SU-DHL-6 (cell line): Measurements from ENCODE around the gene TOR1A.
A peak's percentile ranks its signal among the peaks of the same experiment; 100 is the strongest.

Experiments used
- H2AFZ ChIP-seq: fragments of 200-600 bp; sonication (generic); 2 replicates; pipeline ENCODE4 v1.6.1; 2014; ENCODE audit warnings: low read depth, mild to moderate bottlenecking, moderate library complexity, mixed read lengths, antibody characterized with exemption, low read length; ENCODE audit not compliant: severe bottlenecking
- H3F3A ChIP-seq: fragments of 200-600 bp; shearing (Covaris generic); 2 replicates; pipeline ENCODE4 v1.6.0; 2016; ENCODE audit warnings: antibody characterized with exemption, mild to moderate bottlenecking; ENCODE audit not compliant: insufficient read depth
- H3K27ac ChIP-seq: fragments of 200-600 bp; sonication (generic); 2 replicates; pipeline ENCODE4 v1.5.1; 2016; ENCODE audit warnings: low read depth, mild to moderate bottlenecking, low read length, moderate library complexity, mixed read lengths
- H3K27me3 ChIP-seq: fragments of 200-600 bp; sonication (generic), shearing (Covaris generic); 2 replicates; pipeline ENCODE4 v1.6.0; 2014; ENCODE audit warnings: mild to moderate bottlenecking, low read length
- H3K36me3 ChIP-seq: fragments of 200-600 bp; sonication (generic); 2 replicates; pipeline ENCODE4 v1.6.1; 2014; ENCODE audit warnings: mild to moderate bottlenecking, low read length, mixed read lengths
- H3K4me2 ChIP-seq: fragments of 300-600, 200-600 bp; shearing (Covaris generic), sonication (generic); 2 replicates; pipeline ENCODE4 v1.6.0; 2014; ENCODE audit warnings: low read length, low read depth, mild to moderate bottlenecking; ENCODE audit not compliant: poor library complexity, severe bottlenecking
- H3K4me3 ChIP-seq: fragments of 200-600 bp; sonication (generic); 2 replicates; pipeline ENCODE4 v1.5.1; 2014; ENCODE audit warnings: antibody characterized with exemption, low read length, mild to moderate bottlenecking, mixed read lengths; ENCODE audit not compliant: insufficient read depth, poor library complexity, severe bottlenecking
- H3K79me2 ChIP-seq: fragments of 200-600 bp; sonication (generic); 2 replicates; pipeline ENCODE4 v1.6.1; 2014; ENCODE audit warnings: mild to moderate bottlenecking, low read length, moderate library complexity; ENCODE audit not compliant: insufficient read depth
- H3K9ac ChIP-seq: fragments of 200-600 bp; sonication (generic); 2 replicates; pipeline ENCODE4 v1.7.0; 2014; ENCODE audit warnings: mild to moderate bottlenecking, low read length
- H3K9me2 ChIP-seq: fragments of 200-600 bp; sonication (generic); replicated peaks from 2 replicates; pipeline ENCODE4 v1.6.1; 2014; ENCODE audit warnings: low read length; ENCODE audit not compliant: insufficient read depth
- H3K9me3 ChIP-seq: fragments of 200-600 bp; sonication (generic); 2 replicates; pipeline ENCODE4 v1.6.1; 2014; ENCODE audit warnings: low read length, mixed read lengths; ENCODE audit not compliant: insufficient read depth
- H4K20me1 ChIP-seq: fragments of 200-600 bp; sonication (generic); 2 replicates; pipeline ENCODE4 v1.6.1; 2014; ENCODE audit warnings: low read depth, mild to moderate bottlenecking, antibody characterized with exemption, low read length, moderate library complexity, mixed read lengths
- CTCF ChIP-seq: fragments of 200-600 bp; sonication (generic); IDR thresholded peaks from one replicate; pipeline ENCODE4 v1.5.1; 2017; ENCODE audit warnings: antibody characterized with exemption, mild to moderate bottlenecking, low read length, moderate library complexity; ENCODE audit not compliant: insufficient read depth, poor library complexity, severe bottlenecking
- EZH2phosphoT487 ChIP-seq: fragments of 200-600 bp; sonication (generic), shearing (Covaris generic); conservative IDR thresholded peaks from 2 replicates; pipeline ENCODE4 v1.6.1; 2018; ENCODE audit warnings: mild to moderate bottlenecking, antibody characterized with exemption, low read length, moderate library complexity, mixed read lengths

The TOR1A gene

GRCh38 chr9:129835860-129836223, 11.9 kb upstream of the TOR1A start:
- H3K9ac ChIP-seq = peak overlapping the region; percentile 75
- H3K9me3 ChIP-seq = no peaks in the 10 kb centered on the region
- H3K4me3 ChIP-seq = peak overlapping the region; percentile 86
- H3K9me2 ChIP-seq = no peaks in the 10 kb centered on the region
- TF ChIP-seq CTCF (no peak), EZH2phosphoT487 (no peak)
- H3K79me2 ChIP-seq = peaks cover 18% of the 10 kb centered on the region
- peak overlapping the region; percentile 30 for H2AFZ ChIP-seq
- no peaks in the 10 kb centered on the region for H4K20me1 ChIP-seq
- H3F3A ChIP-seq = no peaks in the 10 kb centered on the region
- no peaks in the 10 kb centered on the region for H3K27me3 ChIP-seq
- peaks cover 9% of the 10 kb centered on the region; the same call in 1 of the 2 replicates for H3K36me3 ChIP-seq
- H3K4me2 ChIP-seq = peak overlapping the region; percentile 95
- no peak overlapping the region for H3K27ac ChIP-seq

DNA sequence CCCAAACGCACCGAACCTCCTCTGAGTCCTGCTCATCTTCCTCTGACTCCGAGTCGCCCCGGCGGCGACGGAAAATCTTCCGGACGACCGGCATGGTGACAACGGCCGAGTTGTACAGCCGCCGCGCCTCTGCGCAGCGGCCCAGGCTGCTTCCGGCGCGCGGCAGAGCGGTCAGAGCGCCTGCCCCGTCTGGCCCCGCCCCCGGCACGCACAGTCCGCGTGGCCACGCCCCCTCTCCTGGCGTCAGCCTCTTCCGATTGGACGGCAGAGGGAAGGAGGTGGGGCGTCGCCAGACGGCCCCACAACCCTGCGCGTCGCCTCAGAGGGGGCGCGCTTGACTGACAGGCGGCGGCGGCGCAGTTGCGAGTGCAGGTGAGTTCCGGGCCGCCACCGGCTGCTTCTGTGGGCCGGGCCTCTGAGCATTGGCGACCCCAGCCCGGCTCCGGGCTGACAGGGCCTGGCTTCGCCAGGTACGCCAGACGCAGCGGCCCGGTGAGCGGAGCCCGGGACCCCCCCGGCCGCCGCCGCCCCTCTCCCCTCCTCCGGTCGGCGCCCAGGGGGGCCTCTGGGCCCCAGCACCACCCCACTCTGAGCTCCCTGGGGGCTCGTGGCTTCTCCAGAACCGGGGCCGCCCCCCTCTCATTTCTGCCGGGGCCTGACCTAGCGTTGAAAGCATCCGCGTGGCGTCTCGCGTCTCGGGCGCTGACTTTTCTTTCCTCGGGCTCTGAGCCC, 11.4 kb upstream of the TOR1A start, which contains the start of the genes C9orf78 and USP20:
C9orf78 (minus strand) TSS at position 148 of the 732 bp plus-strand sequence; CDS start at position 94, 54 bp downstream.
USP20 (plus strand) TSS at position 331 of the 732 bp plus-strand sequence. CDS start 17,098 bp downstream, outside the sequence.
- H3K79me2 ChIP-seq = peaks cover 18% of the 10 kb centered on the region
- H3K9me2 ChIP-seq = no peaks in the 10 kb centered on the region

DNA sequence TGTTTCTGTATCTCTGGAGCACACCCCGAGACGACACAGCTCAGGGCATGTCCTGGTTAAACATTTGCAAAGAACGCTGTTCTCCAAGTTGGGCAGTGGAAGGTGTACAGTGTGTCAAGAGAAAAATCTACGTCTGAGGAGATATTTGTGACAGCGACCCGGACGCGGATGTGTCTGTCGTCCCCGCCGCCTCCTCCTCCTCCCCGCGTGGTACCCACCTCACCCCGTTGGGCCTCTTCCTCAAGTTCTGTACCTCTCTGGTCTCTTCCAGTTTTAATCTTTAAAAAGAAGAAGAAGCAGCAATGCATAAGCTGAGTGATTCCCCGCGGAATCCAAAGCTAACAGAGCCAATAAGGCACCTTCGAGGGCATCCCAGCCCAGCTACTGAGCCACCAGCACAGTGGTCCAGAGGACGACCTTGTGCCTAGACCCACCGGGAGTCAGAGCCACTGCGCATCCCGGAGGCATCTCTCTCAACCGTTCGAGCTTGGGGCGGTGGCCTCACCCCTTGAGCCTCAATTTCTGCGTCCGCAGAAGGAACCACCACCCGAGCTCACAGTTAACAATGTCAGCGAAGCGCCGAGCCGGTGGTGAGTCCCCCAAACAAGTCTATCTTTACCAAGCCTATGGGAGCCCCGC, 10.7 kb upstream of the TOR1A start:
- peaks cover 18% of the 10 kb centered on the region for H3K79me2 ChIP-seq
- H2AFZ ChIP-seq = peak overlapping the region; percentile 52
- peak overlapping the region; percentile 86 for H3K4me3 ChIP-seq
- peak overlapping the region; percentile 75 for H3K9ac ChIP-seq
- H3K27me3 ChIP-seq = no peaks in the 10 kb centered on the region
- no peaks in the 10 kb centered on the region for H3F3A ChIP-seq
- H3K36me3 ChIP-seq = peaks cover 10% of the 10 kb centered on the region; the same call in 1 of the 2 replicates
- H3K4me2 ChIP-seq = peak overlapping the region; percentile 79
- no peaks in the 10 kb centered on the region for H4K20me1 ChIP-seq
- H3K9me3 ChIP-seq = no peaks in the 10 kb centered on the region
- TF ChIP-seq EZH2phosphoT487 (no peak), CTCF (no peak)
- peak overlapping the region; percentile 39 for H3K27ac ChIP-seq
- H3K9me2 ChIP-seq = no peaks in the 10 kb centered on the region

More for the DNA sequence above, 11.4 kb upstream of the TOR1A start, which contains the start of the genes C9orf78 and USP20:
- no peaks in the 10 kb centered on the region for H3F3A ChIP-seq
- peak within 1 kb of the TSS; percentile 95 for H3K4me2 ChIP-seq
- no peak for TF ChIP-seq EZH2phosphoT487
- no peak for TF ChIP-seq CTCF
- peak within 1 kb of the TSS; percentile 75 for H3K9ac ChIP-seq
- H4K20me1 ChIP-seq = no peaks in the 10 kb centered on the region
- no peaks in the 10 kb centered on the region for H3K9me3 ChIP-seq
- peak within 1 kb of the TSS; percentile 39 for H3K27ac ChIP-seq
- peak within 1 kb of the TSS; percentile 86 for H3K4me3 ChIP-seq
- H3K36me3 ChIP-seq = peaks cover 10% of the 10 kb centered on the region; the same call in 1 of the 2 replicates
- H3K27me3 ChIP-seq = no peaks in the 10 kb centered on the region
- peak within 1 kb of the TSS; percentile 52 for H2AFZ ChIP-seq
